Measurements from ENCODE around the gene OR51V1. TPM values are rescaled to one million over a fixed set of nuclear protein-coding genes. Genes with fewer than 3 reads are reported as not detected.

OR51V1 gene
- total and polyA plus RNA-seq, 2 of the 13 experiments (the other 11 are each of a cell fraction or from before 2014, with no cell fraction given), result not detected

DNA sequence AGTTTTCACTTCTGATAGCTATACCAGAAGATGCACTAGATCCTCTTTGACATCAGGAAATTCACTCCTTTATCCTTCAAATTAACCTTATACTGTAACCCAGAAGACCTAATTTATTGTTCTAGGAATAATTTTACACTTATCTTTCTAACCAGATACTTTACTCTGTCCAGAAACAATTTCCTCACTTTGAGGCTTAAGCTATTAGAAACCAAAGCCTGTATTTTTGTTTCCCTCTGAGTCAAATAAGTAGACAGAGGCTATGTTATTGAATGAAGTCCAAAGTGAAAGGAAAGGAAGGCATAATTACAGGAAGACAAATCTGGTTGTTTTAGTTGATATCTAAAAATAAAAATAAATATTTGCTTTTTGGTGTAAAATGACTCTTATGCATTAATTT lies 2.2 kb downstream of the OR51V1 start:
- no peaks in the 10 kb centered on the region for H4K20me1 ChIP-seq (ENCODE audit: insufficient read depth, low read length)
- H3K27ac ChIP-seq (ENCODE audit: extremely low read length, insufficient read depth, low read length), result no peak overlapping the region
- no peaks in the 10 kb centered on the region for H3K9me3 ChIP-seq (ENCODE audit: low read length)
- ChIA-PET CTCF (ENCODE audit: low intra/inter-chr PET ratio, low total read pairs) (no interaction called here), POLR2A (no interaction called here)
- no peaks in the 10 kb centered on the region for H3K4me1 ChIP-seq (ENCODE audit: insufficient read depth, low read length)
- DNase-seq (ENCODE audit: low spot score), result no peak
- H3K36me3 ChIP-seq (replicated peaks in 1 of 2; ENCODE audit: control insufficient read depth in 1 of 2, insufficient read depth in 2 of 2, low read length in 2 of 2), result no peaks in the 10 kb centered on the region
- TF ChIP-seq, protein P1, sequence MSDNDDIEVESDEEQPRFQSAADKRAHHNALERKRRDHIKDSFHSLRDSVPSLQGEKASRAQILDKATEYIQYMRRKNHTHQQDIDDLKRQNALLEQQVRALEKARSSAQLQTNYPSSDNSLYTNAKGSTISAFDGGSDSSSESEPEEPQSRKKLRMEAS (IDR thresholded peaks at IDR 0.05), result no peak
- TF ChIP-seq ZNF589 (CRISPR knock-in tag; conservative IDR thresholded peaks at IDR 0.05) (no peak), ZEB1 (IDR thresholded peaks at IDR 0.05; ENCODE audit: insufficient replicate concordance, low read depth) (no peak), ZNF343 (CRISPR knock-in tag; IDR thresholded peaks at IDR 0.05) (no peak), ZNF263 (CRISPR knock-in tag; IDR thresholded peaks at IDR 0.05) (no peak)
- TF ChIP-seq, protein P2, sequence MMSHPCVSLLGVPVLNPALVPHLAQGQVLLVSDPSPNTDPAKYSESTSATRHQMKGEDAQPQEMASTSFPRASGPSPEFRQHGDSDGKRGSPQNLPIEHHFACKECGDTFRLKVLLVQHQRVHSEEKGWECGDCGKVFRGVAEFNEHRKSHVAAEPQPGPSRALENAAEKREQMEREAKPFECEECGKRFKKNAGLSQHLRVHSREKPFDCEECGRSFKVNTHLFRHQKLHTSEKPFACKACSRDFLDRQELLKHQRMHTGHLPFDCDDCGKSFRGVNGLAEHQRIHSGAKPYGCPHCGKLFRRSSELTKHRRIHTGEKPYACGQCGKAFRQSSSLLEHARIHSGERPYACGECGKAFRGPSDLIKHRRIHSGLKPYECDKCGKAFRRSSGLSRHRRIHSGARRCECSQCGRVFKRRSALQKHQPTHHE (CRISPR knock-in tag; IDR thresholded peaks at IDR 0.05; ENCODE audit: borderline replicate concordance), result no peak
- intact Hi-C loops (cut with micrococcal nuclease; ENCODE audit: unreplicated experiment), result no loop called here
- no peaks in the 10 kb centered on the region for H3K79me2 ChIP-seq (ENCODE audit: insufficient read depth, low read length)
- no peak overlapping the region for H2AFZ ChIP-seq (ENCODE audit: low read length)
- no peak for ATAC-seq
- H3K27me3 ChIP-seq (ENCODE audit: control insufficient read depth in 1 of 2, insufficient read depth in 2 of 2, low read length in 2 of 2), result no peaks in the 10 kb centered on the region
- no TSS peak for BruUV-seq (replicated peaks)
- H3K4me2 ChIP-seq (ENCODE audit: low read depth, low read length), result no peak overlapping the region
- no peak overlapping the region for H3K4me3 ChIP-seq (replicated peaks in 1 of 3; ENCODE audit: insufficient read depth in 1 of 3, low read depth in 2 of 3, low read length in 3 of 3)
- H3K9ac ChIP-seq (ENCODE audit: insufficient read depth, low read depth, low read length), result no peak overlapping the region
- in situ Hi-C loops (cut with HindIII; ENCODE audit: extremely low pct_ligation_motif_present, low pct_unique_long_range_greater_than_20kb), result no loop called here
- FAIRE-seq, result no peak

DNA sequence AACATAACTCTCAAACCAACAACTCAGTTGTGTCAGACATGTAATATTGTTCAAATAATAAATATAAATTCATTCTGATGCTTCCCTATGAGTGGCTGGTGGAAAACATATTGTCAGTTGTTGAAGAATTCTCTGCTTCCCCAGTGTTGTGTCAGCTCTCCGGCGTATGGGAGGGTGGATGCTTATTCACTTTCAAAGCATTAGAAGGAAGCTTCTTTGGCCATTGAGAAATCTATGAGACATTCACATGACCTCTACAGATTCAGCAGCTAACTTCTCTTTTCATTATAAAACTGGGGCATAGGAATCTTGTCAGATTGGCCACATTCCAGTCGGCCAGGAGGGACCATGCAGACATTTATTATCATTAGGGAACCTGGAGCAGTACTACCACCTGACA lies 2.9 kb downstream of the OR51V1 start:
- TF ChIP-seq ZNF431 (CRISPR knock-in tag; IDR thresholded peaks at IDR 0.05; ENCODE audit: borderline replicate concordance, low read depth), result no peak
- no peak for TF ChIP-seq ZNF598 (CRISPR knock-in tag; IDR thresholded peaks at IDR 0.05; ENCODE audit: borderline replicate concordance)
- Histone ChIP-seq H3K4me1 (ENCODE audit: insufficient read depth, low read length) (no peaks in the 10 kb centered on the region), H3K4me2 (ENCODE audit: low read depth, low read length) (no peak overlapping the region), H3K79me2 (ENCODE audit: insufficient read depth, low read length) (no peaks in the 10 kb centered on the region), H3K9me3 (ENCODE audit: low read length) (no peaks in the 10 kb centered on the region), H4K20me1 (ENCODE audit: insufficient read depth, low read length) (no peaks in the 10 kb centered on the region), H3K36me3 (replicated peaks in 1 of 2; ENCODE audit: control insufficient read depth in 1 of 2, insufficient read depth in 2 of 2, low read length in 2 of 2) (no peaks in the 10 kb centered on the region), H2AFZ (ENCODE audit: low read length) (no peak overlapping the region), H3K9ac (ENCODE audit: insufficient read depth, low read depth, low read length) (no peak overlapping the region), H3K27me3 (ENCODE audit: control insufficient read depth in 1 of 2, insufficient read depth in 2 of 2, low read length in 2 of 2) (no peaks in the 10 kb centered on the region), H3K4me3 (replicated peaks in 1 of 3; ENCODE audit: insufficient read depth in 1 of 3, low read depth in 2 of 3, low read length in 3 of 3) (no peak overlapping the region), H3K27ac (ENCODE audit: extremely low read length, insufficient read depth, low read length) (no peak overlapping the region)
- intact Hi-C loops (cut with micrococcal nuclease; ENCODE audit: unreplicated experiment), result no loop called here
- 2% methylated on average over 3 of the region's 3 CpGs for WGBS (ENCODE audit: low lambda C conversion rate)
- BruUV-seq (replicated peaks), result no TSS peak
- ATAC-seq (no peak), FAIRE-seq (no peak), DNase-seq (ENCODE audit: low spot score) (no peak)
- POLR2A ChIA-PET, result no interaction called here
- CTCF ChIA-PET (ENCODE audit: low intra/inter-chr PET ratio, low total read pairs), result no interaction called here
- in situ Hi-C loops (cut with HindIII; ENCODE audit: extremely low pct_ligation_motif_present, low pct_unique_long_range_greater_than_20kb), result no loop called here

Measured in HepG2 (cell line).